ENCODE measurements around the gene POC1B.
"Not testable (repeated sequence)": the region's sequence is repeated elsewhere in the genome, so short reads cannot be mapped to it uniquely, and the experiment has no call there.

POC1B gene

GRCh38 chr12:89468017-89468416, 57.8 kb downstream of the POC1B start:
- no peak for DNase-seq (ENCODE audit: low read depth in 2 of 3, low spot score in 1 of 3)

GRCh38 chr12:89464974-89465592, 60.8 kb downstream of the POC1B start:
- DNase-seq (ENCODE audit: low read depth in 2 of 3, low spot score in 1 of 3) = no peak

- no peak for DNase-seq (ENCODE audit: low read depth in 2 of 3, low spot score in 1 of 3)
Measured at GRCh38 chr12:89461649-89462612, 63.9 kb downstream of the POC1B start.

GRCh38 chr12:89461190-89461589, 64.7 kb downstream of the POC1B start:
- no peak for DNase-seq (ENCODE audit: low read depth in 2 of 3, low spot score in 1 of 3)

DNA sequence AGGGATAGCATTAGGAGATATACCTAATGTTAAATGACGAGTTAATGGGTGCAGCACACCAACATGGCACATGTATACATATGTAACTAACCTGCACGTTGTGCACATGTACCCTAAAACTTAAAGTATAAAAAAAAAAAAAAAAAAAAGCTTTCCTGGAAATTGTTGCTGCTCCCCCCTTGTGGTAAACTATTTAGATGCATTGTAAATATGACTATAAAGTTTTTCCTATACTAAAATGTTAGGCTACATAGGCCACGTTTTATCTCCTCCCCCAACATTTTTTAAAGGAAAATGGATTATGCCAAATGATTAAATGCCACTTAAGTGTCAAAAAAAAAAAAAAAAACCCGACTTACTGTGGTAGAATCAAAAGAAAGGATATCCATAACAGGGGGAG, 66.6 kb downstream of the POC1B start:
- not testable (repeated sequence) for DNase-seq (ENCODE audit: low read depth in 2 of 3, low spot score in 1 of 3)

- DNase-seq (ENCODE audit: low read depth in 2 of 3, low spot score in 1 of 3) = no peak
Measured at GRCh38 chr12:89456565-89456964, 69.3 kb downstream of the POC1B start.

- DNase-seq (ENCODE audit: low read depth in 2 of 3, low spot score in 1 of 3) = no peak
Measured at GRCh38 chr12:89454080-89454848, 71.6 kb downstream of the POC1B start.

- no peak for DNase-seq (ENCODE audit: low read depth in 2 of 3, low spot score in 1 of 3)
Measured at GRCh38 chr12:89453121-89453978, 72.5 kb downstream of the POC1B start.

DNA sequence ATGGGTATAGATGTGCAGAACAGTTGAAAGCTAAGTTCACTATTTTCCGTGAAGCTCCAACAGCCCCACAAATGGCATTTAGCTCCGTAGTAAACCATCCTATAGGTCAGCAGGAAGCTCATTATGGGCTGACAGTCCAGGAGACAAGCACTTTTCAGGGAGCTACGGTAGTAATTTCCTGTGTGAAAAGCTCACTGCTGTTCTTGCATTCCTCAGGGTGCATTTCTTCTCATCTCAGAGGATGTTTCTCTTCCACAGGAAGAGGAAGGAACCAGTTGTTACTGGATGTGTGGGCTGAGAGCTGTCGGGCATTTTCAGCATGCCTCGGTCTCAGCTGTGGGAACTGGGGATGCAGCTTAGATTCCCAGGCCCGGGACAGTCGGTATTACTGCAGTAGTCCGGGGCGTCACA, 74.0 kb downstream of the POC1B start:
- no peak for DNase-seq (ENCODE audit: low read depth in 2 of 3, low spot score in 1 of 3)

GRCh38 chr12:89450907-89451306, 74.9 kb downstream of the POC1B start:
- DNase-seq (ENCODE audit: low read depth in 2 of 3, low spot score in 1 of 3) = no peak

DNA sequence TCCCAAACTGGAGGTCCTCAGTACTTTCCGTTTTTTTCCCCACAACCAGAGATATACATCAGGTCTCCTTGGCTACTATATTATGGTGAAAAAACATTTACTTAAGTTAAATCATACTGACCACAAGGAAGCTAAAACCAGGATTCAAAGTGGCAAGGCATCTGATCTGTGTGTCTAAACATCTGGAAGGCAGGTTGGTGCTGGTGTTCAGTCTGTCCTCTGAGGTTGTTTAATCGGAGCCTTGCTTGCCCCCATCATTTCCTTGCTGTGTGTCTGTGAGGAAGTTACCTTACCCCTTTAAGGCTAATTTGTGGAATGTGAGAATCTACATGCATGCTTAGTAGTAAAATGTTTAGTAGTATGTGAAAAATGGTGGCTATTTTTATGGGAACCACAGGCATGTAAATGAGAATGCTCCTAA, 76.9 kb downstream of the POC1B start:
- no peak for DNase-seq (ENCODE audit: low read depth in 2 of 3, low spot score in 1 of 3)

- DNase-seq (ENCODE audit: low read depth in 2 of 3, low spot score in 1 of 3) = no peak
Measured at GRCh38 chr12:89448526-89448925, 77.3 kb downstream of the POC1B start.

DNA sequence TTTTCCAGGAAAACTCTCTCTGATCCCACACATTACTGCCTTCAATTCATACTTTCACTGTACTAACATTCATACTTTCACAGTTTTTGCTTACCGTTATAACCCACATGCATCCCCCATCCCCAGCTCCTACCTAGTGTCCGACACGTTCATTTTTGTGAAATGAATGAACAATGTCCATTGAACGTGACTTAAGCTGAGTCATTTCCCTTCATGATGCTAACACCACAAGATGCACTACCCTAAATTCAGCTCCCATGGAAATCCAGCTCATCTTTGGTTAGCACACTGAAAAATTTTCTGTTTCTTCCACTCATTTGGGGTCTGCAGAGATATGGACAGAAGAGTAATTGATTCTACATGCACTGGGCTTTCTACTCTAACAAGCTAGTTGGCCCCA, 85.9 kb downstream of the POC1B start:
- no peak for DNase-seq (ENCODE audit: low read depth in 2 of 3, low spot score in 1 of 3)

DNA sequence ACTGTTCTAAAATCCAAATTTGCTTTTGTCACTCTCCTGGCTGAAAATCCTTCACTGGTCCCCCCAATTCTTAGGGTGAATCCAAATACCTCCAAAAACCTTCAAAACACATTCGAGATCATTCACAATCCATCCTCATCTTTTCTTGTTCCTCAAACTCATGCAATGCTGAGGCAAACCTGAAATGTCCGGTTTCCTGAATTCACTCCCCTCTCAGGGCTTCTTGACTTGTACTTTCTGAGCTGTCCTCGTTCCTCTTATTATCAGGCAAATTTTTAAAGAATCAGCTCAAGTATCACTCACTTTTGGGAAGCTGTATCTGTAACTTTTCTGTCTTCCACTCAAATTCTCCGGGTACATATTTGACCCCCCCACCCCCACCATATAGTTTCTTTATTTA, 88.6 kb downstream of the POC1B start:
- DNase-seq (ENCODE audit: low read depth in 2 of 3, low spot score in 1 of 3) = no peak

- no peak for DNase-seq (ENCODE audit: low read depth in 2 of 3, low spot score in 1 of 3)
Measured at GRCh38 chr12:89436062-89436461, 89.8 kb downstream of the POC1B start.

DNA sequence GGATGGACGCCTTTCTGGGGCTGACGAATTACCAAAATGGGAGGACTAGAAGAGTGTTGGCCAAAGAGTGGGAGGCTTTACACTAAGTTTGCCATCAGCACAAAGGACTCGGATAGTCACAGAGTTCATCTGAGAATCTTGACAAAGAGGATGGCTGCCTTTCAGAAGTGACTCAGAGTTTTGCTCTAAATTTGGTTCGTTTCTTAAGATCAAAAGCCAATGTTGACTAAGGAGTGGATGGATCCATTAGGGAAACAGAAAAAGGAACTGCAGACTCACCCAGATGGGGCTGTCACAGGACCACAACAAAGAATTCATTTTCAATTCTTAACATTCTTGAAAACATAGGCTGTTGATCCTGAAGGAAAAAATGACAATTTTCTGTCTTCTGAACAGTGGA, 92.2 kb downstream of the POC1B start:
- no peak for DNase-seq (ENCODE audit: low read depth in 2 of 3, low spot score in 1 of 3)

GRCh38 chr12:89432396-89432795, 93.5 kb downstream of the POC1B start:
- no peak for DNase-seq (ENCODE audit: low read depth in 2 of 3, low spot score in 1 of 3)

GRCh38 chr12:89429528-89429927, 96.3 kb downstream of the POC1B start:
- DNase-seq (ENCODE audit: low read depth in 2 of 3, low spot score in 1 of 3) = no peak

DNA sequence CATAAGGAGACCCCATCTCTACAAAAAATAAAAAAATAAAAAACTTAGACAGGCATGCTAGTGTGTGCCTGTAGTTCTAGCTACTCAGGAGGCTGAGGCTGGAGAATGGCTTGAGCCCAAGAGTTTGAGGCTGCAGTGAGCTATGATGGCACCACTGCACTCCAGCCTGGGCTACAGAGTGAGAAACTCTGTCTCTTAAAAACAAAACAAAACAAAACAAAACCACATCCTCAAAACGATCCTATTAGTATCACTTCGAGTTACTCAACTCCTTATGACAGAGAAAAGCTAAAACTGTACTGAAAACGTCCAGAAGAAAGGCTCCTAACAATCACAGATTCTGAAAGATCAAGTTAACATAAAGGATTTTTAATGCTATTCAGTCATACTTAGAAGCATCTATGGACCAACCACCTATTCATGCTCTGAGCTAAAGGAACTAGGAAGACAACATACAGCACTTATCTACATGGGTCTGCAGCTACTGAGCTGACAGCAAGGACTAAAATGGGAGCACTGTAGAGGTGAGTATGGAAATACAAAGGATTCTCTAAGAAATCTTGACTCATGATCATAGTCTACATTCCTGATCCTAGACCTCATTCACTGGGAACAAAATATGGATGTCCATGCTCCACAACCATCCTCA, 98.2 kb downstream of the POC1B start:
- DNase-seq (ENCODE audit: low read depth in 2 of 3, low spot score in 1 of 3) = no peak

GRCh38 chr12:89424846-89425245, 101.0 kb downstream of the POC1B start:
- DNase-seq (ENCODE audit: low read depth in 2 of 3, low spot score in 1 of 3) = no peak
